Femur (tissue), 1 donor: ENCODE data around the gene OR4F17.
"Not testable (repeated sequence)": the region's sequence is repeated elsewhere in the genome, so short reads cannot be mapped to it uniquely, and the experiment has no call there.

ENCODE experiments used
- DNase-seq: peaks from one replicate; pipeline ENCODE4 v3.0.0-alpha.2; 2017

The OR4F17 gene

GRCh38 chr19:106804-107203, at the start of gene OR4F17:
TSS of gene OR4F17 (plus strand) at chr19:107104. CDS start at chr19:110679, 3,575 bp downstream.
- DNase-seq: not testable (repeated sequence)

DNA sequence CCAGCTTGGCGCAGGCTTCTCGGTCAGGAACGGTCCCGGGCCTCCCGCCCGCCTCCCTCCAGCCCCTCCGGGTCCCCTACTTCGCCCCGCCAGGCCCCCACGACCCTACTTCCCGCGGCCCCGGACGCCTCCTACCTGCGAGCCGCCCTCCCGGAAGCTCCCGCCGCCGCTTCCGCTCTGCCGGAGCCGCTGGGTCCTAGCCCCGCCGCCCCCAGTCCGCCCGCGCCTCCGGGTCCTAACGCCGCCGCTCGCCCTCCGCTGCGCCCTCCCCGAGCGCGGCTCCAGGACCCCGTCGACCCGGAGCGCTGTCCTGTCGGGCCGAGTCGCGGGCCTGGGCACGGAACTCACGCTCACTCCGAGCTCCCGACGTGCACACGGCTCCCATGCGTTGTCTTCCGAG, 36.1 kb upstream of the OR4F17 start:
- DNase-seq: not testable (repeated sequence)

DNA sequence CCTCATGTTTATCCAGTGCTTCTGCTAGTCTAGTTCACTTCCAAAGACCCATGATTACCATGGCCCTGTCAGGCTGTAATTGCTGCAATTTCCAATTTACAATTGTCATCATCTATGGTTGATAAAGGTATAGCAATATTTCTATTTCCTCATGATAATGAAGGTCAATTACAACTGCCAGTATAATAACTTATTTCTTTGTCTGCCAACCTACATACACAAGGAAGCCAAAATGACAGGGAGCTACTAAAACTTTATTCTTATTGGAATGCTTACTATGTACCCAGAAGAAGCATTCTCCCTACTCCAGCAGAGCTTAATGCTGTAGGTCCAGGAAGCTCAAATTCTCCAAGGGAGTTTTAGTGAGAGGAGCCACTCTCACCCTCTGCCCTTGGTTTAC, 24.0 kb upstream of the OR4F17 start:
- not testable (repeated sequence) for DNase-seq

- not testable (repeated sequence) for DNase-seq
These were observed 23.3 kb upstream of the OR4F17 start for GRCh38 chr19:83626-84025.

- DNase-seq: not testable (repeated sequence)
These were observed 16.2 kb upstream of the OR4F17 start for GRCh38 chr19:90678-91077.

- not testable (repeated sequence) for DNase-seq
These were observed 12.1 kb upstream of the OR4F17 start for GRCh38 chr19:94794-95193.

DNA sequence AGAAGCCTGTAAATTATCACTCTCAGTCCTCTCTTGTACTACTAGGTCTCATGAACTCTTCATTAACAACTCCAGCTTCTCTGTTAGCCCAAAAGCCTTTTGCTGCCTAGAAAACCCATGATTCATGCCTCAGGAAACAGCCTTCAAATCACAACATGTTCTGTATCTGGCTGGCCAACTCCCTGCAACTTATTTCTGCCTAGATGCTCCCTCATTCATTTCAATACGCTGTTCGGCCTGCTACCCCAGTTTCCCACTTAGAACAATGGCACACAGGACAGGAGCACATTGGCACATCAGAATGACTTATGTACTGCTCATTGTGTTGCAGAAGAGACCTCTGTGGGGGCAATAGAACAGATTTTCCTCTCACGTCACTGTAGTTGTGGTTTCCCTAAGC, 9.3 kb upstream of the OR4F17 start:
- not testable (repeated sequence) for DNase-seq

DNA sequence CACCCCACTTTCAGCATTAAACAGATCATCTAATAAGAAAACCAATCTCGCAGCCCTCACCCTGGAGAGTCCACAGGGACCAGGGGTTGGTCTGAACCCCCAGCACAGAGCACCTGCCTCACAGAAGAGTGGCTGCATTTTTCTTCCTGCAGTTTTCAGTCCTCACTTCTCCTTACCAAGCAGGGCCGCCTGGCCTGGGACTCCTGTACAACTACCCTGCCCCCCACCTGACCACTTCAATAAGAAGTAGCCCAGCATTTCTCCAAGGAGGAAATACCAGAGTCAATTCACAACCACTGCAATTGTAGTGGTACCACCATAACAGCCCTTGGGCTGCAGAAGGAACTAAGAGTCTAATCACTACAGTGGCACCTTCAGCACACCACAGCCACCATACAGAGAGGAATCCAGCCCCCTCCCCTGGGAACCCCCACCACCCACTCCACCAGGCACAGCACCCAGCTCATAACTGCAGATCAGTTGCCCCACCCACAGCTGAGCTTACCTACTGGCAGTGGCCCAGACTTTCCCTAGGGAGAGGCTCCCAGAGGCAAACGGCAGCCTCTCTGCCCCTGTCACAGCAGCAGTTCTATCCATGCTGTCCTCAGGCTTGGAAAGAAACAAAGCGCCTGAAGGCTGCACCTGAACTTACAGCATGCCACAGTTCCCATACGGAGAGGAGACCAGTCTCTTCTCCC, 13.7 kb downstream of the OR4F17 start:
- not testable (repeated sequence) for DNase-seq
